ENCODE results near the gene JAG2. TPM values are rescaled to one million over a fixed set of nuclear protein-coding genes. Genes with fewer than 3 reads are reported as not detected.
A peak's percentile ranks its signal among the peaks of the same experiment; 100 is the strongest.

The JAG2 gene
- total and polyA plus RNA-seq, 3 donors from 2014 or later = 12.9 to 21.3 (median 20.4) TPM

- H3K36me3 ChIP-seq (ENCODE audit: low read depth, missing control alignments) = no peaks in the 10 kb centered on the region
- H3K27ac ChIP-seq = no peak overlapping the region
- peaks cover 29% of the 10 kb centered on the region for H3K4me1 ChIP-seq
- no peaks in the 10 kb centered on the region for H3K27me3 ChIP-seq
- no peak overlapping the region for H3K4me3 ChIP-seq
- DNase-seq = no peak
- no peak for TF ChIP-seq POLR2A (IDR thresholded peaks at IDR 0.05)
- no peak for TF ChIP-seq CTCF (IDR thresholded peaks at IDR 0.05)
- intact Hi-C loops (cut with DNase I; ENCODE audit: low total_unique reads) = loop anchor here (10.0 kb wide), 1 partner anchor 259 kb away; no protein-coding TSS in a partner anchor
- WGBS, 2 donors = 84 to 95% methylated on average over 6 to 7 of the region's 7 CpGs
- H3K9me3 ChIP-seq = no peaks in the 10 kb centered on the region
These were observed 73.3 kb downstream of the JAG2 start for GRCh38 chr14:105095236-105095805.

GRCh38 chr14:105094193-105094907 is 74.2 kb downstream of the JAG2 start:
- H3K36me3 ChIP-seq (ENCODE audit: low read depth, missing control alignments) = no peaks in the 10 kb centered on the region
- H3K27me3 ChIP-seq = no peaks in the 10 kb centered on the region
- no peak overlapping the region for H3K27ac ChIP-seq
- DNase-seq = no peak
- WGBS, 2 donors = 45 to 50% methylated on average over 9 to 14 of the region's 14 CpGs
- peak overlapping the region; percentile 65 to 71 for H3K4me3 ChIP-seq
- TF ChIP-seq CTCF (IDR thresholded peaks at IDR 0.05) = no peak
- no peak for TF ChIP-seq POLR2A (IDR thresholded peaks at IDR 0.05)
- no peaks in the 10 kb centered on the region for H3K9me3 ChIP-seq
- H3K4me1 ChIP-seq = peaks cover 32% of the 10 kb centered on the region
- intact Hi-C loops (cut with DNase I; ENCODE audit: low total_unique reads) = loop anchor here (10.0 kb wide), 1 partner anchor 260 kb away; no protein-coding TSS in a partner anchor

GRCh38 chr14:105093431-105094192 is 75.0 kb downstream of the JAG2 start:
- intact Hi-C loops (cut with DNase I; ENCODE audit: low total_unique reads) = loop anchor here (10.0 kb wide), 1 partner anchor 261 kb away; no protein-coding TSS in a partner anchor
- no peaks in the 10 kb centered on the region for H3K9me3 ChIP-seq

DNA sequence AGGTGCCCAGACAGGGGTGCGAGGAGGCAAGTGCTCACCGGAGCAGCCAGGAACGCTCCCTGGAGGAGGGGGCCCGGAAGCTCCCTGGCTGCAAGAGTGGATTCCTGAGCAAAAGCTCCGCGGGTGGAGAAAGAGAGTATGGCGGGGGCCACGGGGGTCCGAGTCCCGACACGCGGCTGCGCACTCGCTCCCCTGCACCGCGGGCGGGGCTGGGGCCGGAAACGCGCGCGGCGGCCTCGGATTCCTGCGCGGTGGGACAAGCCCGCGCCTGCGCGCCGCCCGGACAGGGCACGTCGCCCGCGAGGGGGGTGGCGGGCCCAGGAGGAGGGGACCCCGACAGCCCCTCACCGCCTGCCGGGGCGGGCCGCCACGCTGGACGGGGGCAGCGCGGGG is 75.5 kb downstream of the JAG2 start:
- TF ChIP-seq CTCF (IDR thresholded peaks at IDR 0.05) = no peak
- TF ChIP-seq POLR2A (IDR thresholded peaks at IDR 0.05) = no peak
- Histone ChIP-seq H3K27ac (peak overlapping the region; percentile 59 to 77), H3K4me3 (peak overlapping the region; percentile 60 to 65), H3K4me1 (peaks cover 36% of the 10 kb centered on the region), H3K36me3 (ENCODE audit: low read depth, missing control alignments) (no peaks in the 10 kb centered on the region), H3K9me3 (no peaks in the 10 kb centered on the region), H3K27me3 (no peaks in the 10 kb centered on the region)
- intact Hi-C loops (cut with DNase I; ENCODE audit: low total_unique reads) = loop anchor here (10.0 kb wide), 1 partner anchor 262 kb away; no protein-coding TSS in a partner anchor
- WGBS, 2 donors = 2 to 3% methylated on average over 17 to 34 of the region's 46 CpGs
- DNase-seq = peak; percentile 71

More at GRCh38 chr14:105093431-105094192, 75.0 kb downstream of the JAG2 start:
- peak; percentile 67 for DNase-seq
- no peaks in the 10 kb centered on the region for H3K27me3 ChIP-seq
- H3K36me3 ChIP-seq (ENCODE audit: low read depth, missing control alignments) = no peaks in the 10 kb centered on the region
- H3K4me3 ChIP-seq = peak overlapping the region; percentile 65 to 71
- TF ChIP-seq CTCF (IDR thresholded peaks at IDR 0.05) (peak in 2 of 3 experiments; percentile 7 to 26), POLR2A (IDR thresholded peaks at IDR 0.05) (no peak)
- peaks cover 32% of the 10 kb centered on the region for H3K4me1 ChIP-seq
- WGBS, 2 donors = 1% methylated on average over 15 to 52 of the region's 76 CpGs
- H3K27ac ChIP-seq = peak overlapping the region; percentile 32 to 77

Measured in testis (tissue), 3 donors.